ENCODE results near the gene DOK4.

Gene DOK4

GRCh38 chr16:57531253-57531575, 44.9 kb upstream of the DOK4 start:
- no peak overlapping the region for H3K9ac ChIP-seq (ENCODE audit: low read length)
- H2AK5ac ChIP-seq (ENCODE audit: low read length, severe bottlenecking): peak overlapping the region; percentile 28
- H3K27me3 ChIP-seq (ENCODE audit: control insufficient read depth in 1 of 2, insufficient read depth in 1 of 2, low read length in 2 of 2): no peaks in the 10 kb centered on the region
- no peak overlapping the region for H2BK5ac ChIP-seq (ENCODE audit: low read depth, low read length, poor library complexity, severe bottlenecking)
- H2BK120ac ChIP-seq (ENCODE audit: low read depth, low read length): no peak overlapping the region
- no peak overlapping the region for H3K14ac ChIP-seq (ENCODE audit: low read length in 2 of 2)
- no peak for DNase-seq
- peaks cover 4 to 32% of the 10 kb centered on the region in 2 experiments for H3K36me3 ChIP-seq (ENCODE audit: control insufficient read depth in 1 of 2, insufficient read depth in 2 of 2, low read depth in 1 of 2, low read length in 2 of 2)
- peaks cover 61% of the 10 kb centered on the region for H3K4me1 ChIP-seq (ENCODE audit: control insufficient read depth, insufficient read depth, low read depth, low read length)
- no peak overlapping the region for H2AFZ ChIP-seq (ENCODE audit: low read depth, low read length)
- no peak overlapping the region for H2BK15ac ChIP-seq (ENCODE audit: low read depth, poor library complexity, severe bottlenecking)
- H4K91ac ChIP-seq (ENCODE audit: low read length): no peak overlapping the region
- no peak overlapping the region for H3K23ac ChIP-seq (ENCODE audit: low read length in 2 of 2)
- H3K18ac ChIP-seq (ENCODE audit: low read depth in 1 of 2, low read length in 2 of 2): no peak overlapping the region
- H3K9me3 ChIP-seq (ENCODE audit: control insufficient read depth, low read length): no peaks in the 10 kb centered on the region
- H3K27ac ChIP-seq (ENCODE audit: low read length, poor library complexity, severe bottlenecking): no peak overlapping the region
- no peak overlapping the region for H3K4ac ChIP-seq (ENCODE audit: low read depth in 1 of 2, low read length in 2 of 2)
- H3K4me3 ChIP-seq (ENCODE audit: insufficient read depth in 1 of 2, low read depth in 1 of 2, low read length in 2 of 2): no peak overlapping the region
- no peak overlapping the region for H3K4me2 ChIP-seq (ENCODE audit: low read length, poor library complexity, severe bottlenecking)
- peaks cover 45% of the 10 kb centered on the region for H3K79me1 ChIP-seq (replicated peaks; ENCODE audit: low read length, poor library complexity, severe bottlenecking)
- H2BK12ac ChIP-seq (ENCODE audit: low read length in 2 of 2): no peak overlapping the region
- no peak overlapping the region for H4K8ac ChIP-seq (ENCODE audit: low read length)
- WGBS: 84% methylated on average over 3 of the region's 3 CpGs

DNA sequence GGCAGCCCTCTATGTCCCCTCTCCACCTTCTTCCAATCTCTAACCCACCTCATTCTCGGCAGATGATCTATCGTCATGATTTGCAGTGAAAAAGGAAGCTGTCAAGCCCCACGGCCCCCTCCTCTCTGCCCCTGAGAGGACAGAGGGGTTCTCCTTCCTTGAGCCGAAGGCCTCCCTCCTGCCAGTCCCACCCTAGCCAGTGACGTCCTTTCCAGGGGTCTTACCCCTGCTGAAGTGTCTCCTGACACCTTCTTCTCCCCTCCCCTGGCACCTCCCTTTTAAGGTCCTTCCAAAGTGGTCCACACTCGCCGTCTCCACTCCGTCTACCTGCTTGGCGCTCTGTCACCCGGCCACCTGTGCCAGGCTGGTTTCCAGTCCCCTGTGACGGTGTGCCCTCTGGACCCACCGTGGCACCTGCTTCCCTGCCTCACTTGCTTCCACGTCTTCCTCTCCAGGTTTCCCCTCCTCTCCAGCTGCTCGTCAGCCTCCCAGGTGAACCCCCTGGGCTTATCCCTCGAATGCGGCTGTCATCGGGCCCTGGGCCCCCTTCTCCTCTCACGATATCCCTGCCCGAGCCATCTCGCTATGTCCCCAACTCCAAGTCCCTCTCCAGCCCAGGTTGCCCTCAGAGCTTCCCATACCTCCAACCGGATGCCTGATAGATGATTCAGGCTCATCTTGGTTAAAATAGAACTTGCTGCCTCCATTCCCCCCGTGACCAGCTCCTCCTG, 44.4 kb upstream of the DOK4 start:
- H2AK5ac ChIP-seq (ENCODE audit: low read length, severe bottlenecking): peak overlapping the region; percentile 46
- peak overlapping the region in 1 of 2 experiments; percentile 26 for H3K14ac ChIP-seq (ENCODE audit: low read length in 2 of 2)
- DNase-seq: no peak
- H3K36me3 ChIP-seq (ENCODE audit: control insufficient read depth in 1 of 2, insufficient read depth in 2 of 2, low read depth in 1 of 2, low read length in 2 of 2): peaks cover 4 to 32% of the 10 kb centered on the region in 2 experiments
- no peak overlapping the region for H3K4me2 ChIP-seq (ENCODE audit: low read length, poor library complexity, severe bottlenecking)
- no peak overlapping the region for H3K9ac ChIP-seq (ENCODE audit: low read length)
- H2BK15ac ChIP-seq (ENCODE audit: low read depth, poor library complexity, severe bottlenecking): peak overlapping the region; percentile 87
- H3K79me1 ChIP-seq (replicated peaks; ENCODE audit: low read length, poor library complexity, severe bottlenecking): peaks cover 47% of the 10 kb centered on the region
- no peak overlapping the region for H3K4me3 ChIP-seq (ENCODE audit: insufficient read depth in 1 of 2, low read depth in 1 of 2, low read length in 2 of 2)
- H3K4me1 ChIP-seq (ENCODE audit: control insufficient read depth, insufficient read depth, low read depth, low read length): peaks cover 66% of the 10 kb centered on the region
- 85% methylated on average over 22 of the region's 22 CpGs for WGBS
- no peaks in the 10 kb centered on the region for H3K9me3 ChIP-seq (ENCODE audit: control insufficient read depth, low read length)
- peak overlapping the region; percentile 72 for H4K91ac ChIP-seq (ENCODE audit: low read length)
- no peak overlapping the region for H4K8ac ChIP-seq (ENCODE audit: low read length)
- peak overlapping the region; percentile 28 to 89 for H2BK12ac ChIP-seq (ENCODE audit: low read length in 2 of 2)
- H3K18ac ChIP-seq (ENCODE audit: low read depth in 1 of 2, low read length in 2 of 2): peak overlapping the region; percentile 14 to 65
- H2BK120ac ChIP-seq (ENCODE audit: low read depth, low read length): no peak overlapping the region
- peak overlapping the region; percentile 16 to 47 for H3K4ac ChIP-seq (ENCODE audit: low read depth in 1 of 2, low read length in 2 of 2)
- H3K27me3 ChIP-seq (ENCODE audit: control insufficient read depth in 1 of 2, insufficient read depth in 1 of 2, low read length in 2 of 2): no peaks in the 10 kb centered on the region
- no peak overlapping the region for H2BK5ac ChIP-seq (ENCODE audit: low read depth, low read length, poor library complexity, severe bottlenecking)
- H3K27ac ChIP-seq (ENCODE audit: low read length, poor library complexity, severe bottlenecking): no peak overlapping the region
- no peak overlapping the region for H2AFZ ChIP-seq (ENCODE audit: low read depth, low read length)
- H3K23ac ChIP-seq (ENCODE audit: low read length in 2 of 2): no peak overlapping the region

- H3K4me2 ChIP-seq (ENCODE audit: low read length, poor library complexity, severe bottlenecking): no peak overlapping the region
- H3K27me3 ChIP-seq (ENCODE audit: control insufficient read depth in 1 of 2, insufficient read depth in 1 of 2, low read length in 2 of 2): no peaks in the 10 kb centered on the region
- H3K9me3 ChIP-seq (ENCODE audit: control insufficient read depth, low read length): no peaks in the 10 kb centered on the region
- H3K27ac ChIP-seq (ENCODE audit: low read length, poor library complexity, severe bottlenecking): peak overlapping the region; percentile 22
- H3K9ac ChIP-seq (ENCODE audit: low read length): no peak overlapping the region
- no peak overlapping the region for H3K4me3 ChIP-seq (ENCODE audit: insufficient read depth in 1 of 2, low read depth in 1 of 2, low read length in 2 of 2)
- peaks cover 64% of the 10 kb centered on the region for H3K4me1 ChIP-seq (ENCODE audit: control insufficient read depth, insufficient read depth, low read depth, low read length)
- peak; percentile 74 for DNase-seq
- 21% methylated on average over 7 of the region's 7 CpGs for WGBS
- peak overlapping the region in 1 of 2 experiments; percentile 89 for H2BK12ac ChIP-seq (ENCODE audit: low read length in 2 of 2)
- peak overlapping the region; percentile 66 for H4K8ac ChIP-seq (ENCODE audit: low read length)
- peak overlapping the region; percentile 14 to 65 for H3K18ac ChIP-seq (ENCODE audit: low read depth in 1 of 2, low read length in 2 of 2)
- H3K4ac ChIP-seq (ENCODE audit: low read depth in 1 of 2, low read length in 2 of 2): peak overlapping the region; percentile 16 to 47
- H2BK120ac ChIP-seq (ENCODE audit: low read depth, low read length): no peak overlapping the region
- peak overlapping the region; percentile 87 for H2BK15ac ChIP-seq (ENCODE audit: low read depth, poor library complexity, severe bottlenecking)
- peak overlapping the region in 1 of 2 experiments; percentile 26 for H3K14ac ChIP-seq (ENCODE audit: low read length in 2 of 2)
- no peak overlapping the region for H3K23ac ChIP-seq (ENCODE audit: low read length in 2 of 2)
- H2BK5ac ChIP-seq (ENCODE audit: low read depth, low read length, poor library complexity, severe bottlenecking): no peak overlapping the region
- peaks cover 43% of the 10 kb centered on the region for H3K79me1 ChIP-seq (replicated peaks; ENCODE audit: low read length, poor library complexity, severe bottlenecking)
- peaks cover 4 to 32% of the 10 kb centered on the region in 2 experiments for H3K36me3 ChIP-seq (ENCODE audit: control insufficient read depth in 1 of 2, insufficient read depth in 2 of 2, low read depth in 1 of 2, low read length in 2 of 2)
- H2AK5ac ChIP-seq (ENCODE audit: low read length, severe bottlenecking): peak overlapping the region; percentile 46
- H2AFZ ChIP-seq (ENCODE audit: low read depth, low read length): no peak overlapping the region
- no peak overlapping the region for H4K91ac ChIP-seq (ENCODE audit: low read length)
Observed at GRCh38 chr16:57530104-57530521, 43.8 kb upstream of the DOK4 start.

DNA sequence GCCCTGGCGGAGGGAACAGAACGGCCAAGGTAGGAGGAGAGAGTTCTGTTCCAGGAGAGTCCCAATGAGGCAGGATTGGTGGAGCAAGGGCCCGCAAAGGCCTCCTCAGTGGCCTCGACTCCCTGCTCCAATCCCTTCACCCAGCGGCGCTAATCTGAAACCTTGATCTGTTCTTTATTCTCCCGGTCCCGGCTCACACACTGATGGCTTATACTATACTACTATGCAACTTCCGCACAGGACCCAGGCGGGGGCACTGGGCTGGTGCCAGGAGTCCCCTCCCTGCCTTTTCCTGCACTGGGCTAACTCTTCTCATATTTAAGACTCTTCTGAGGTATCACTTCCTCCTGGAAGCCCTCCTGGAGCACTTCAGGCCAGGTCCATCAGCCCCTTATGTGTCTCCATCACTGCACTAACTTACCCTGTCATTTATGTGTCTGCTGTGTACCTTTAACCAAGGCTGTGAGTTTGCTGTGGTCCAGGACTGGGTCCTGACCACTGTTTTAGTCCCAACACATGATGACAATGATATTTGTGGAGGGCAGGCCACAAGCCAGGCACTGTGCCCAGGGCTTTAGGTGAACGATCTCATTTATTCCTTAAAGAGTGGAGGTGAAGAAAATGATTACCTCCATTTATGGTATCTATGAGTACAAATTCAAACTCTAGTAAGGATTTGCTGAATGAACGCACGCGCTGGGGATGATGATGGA, 43.3 kb upstream of the DOK4 start:
- Histone ChIP-seq H3K4me1 (ENCODE audit: control insufficient read depth, insufficient read depth, low read depth, low read length) (peaks cover 58% of the 10 kb centered on the region), H3K23ac (ENCODE audit: low read length in 2 of 2) (no peak overlapping the region), H3K4me3 (ENCODE audit: insufficient read depth in 1 of 2, low read depth in 1 of 2, low read length in 2 of 2) (no peak overlapping the region), H3K79me1 (replicated peaks; ENCODE audit: low read length, poor library complexity, severe bottlenecking) (peaks cover 40% of the 10 kb centered on the region), H3K4ac (ENCODE audit: low read depth in 1 of 2, low read length in 2 of 2) (no peak overlapping the region), H2AK5ac (ENCODE audit: low read length, severe bottlenecking) (peak overlapping the region; percentile 19), H4K8ac (ENCODE audit: low read length) (peak overlapping the region; percentile 10), H3K14ac (ENCODE audit: low read length in 2 of 2) (peak overlapping the region in 1 of 2 experiments; percentile 46), H3K4me2 (ENCODE audit: low read length, poor library complexity, severe bottlenecking) (no peak overlapping the region), H2BK5ac (ENCODE audit: low read depth, low read length, poor library complexity, severe bottlenecking) (no peak overlapping the region), H3K9me3 (ENCODE audit: control insufficient read depth, low read length) (no peaks in the 10 kb centered on the region), H2BK15ac (ENCODE audit: low read depth, poor library complexity, severe bottlenecking) (no peak overlapping the region), H3K27ac (ENCODE audit: low read length, poor library complexity, severe bottlenecking) (no peak overlapping the region), H4K91ac (ENCODE audit: low read length) (no peak overlapping the region), H2AFZ (ENCODE audit: low read depth, low read length) (no peak overlapping the region), H2BK12ac (ENCODE audit: low read length in 2 of 2) (no peak overlapping the region), H3K27me3 (ENCODE audit: control insufficient read depth in 1 of 2, insufficient read depth in 1 of 2, low read length in 2 of 2) (no peaks in the 10 kb centered on the region), H2BK120ac (ENCODE audit: low read depth, low read length) (no peak overlapping the region), H3K9ac (ENCODE audit: low read length) (no peak overlapping the region), H3K36me3 (ENCODE audit: control insufficient read depth in 1 of 2, insufficient read depth in 2 of 2, low read depth in 1 of 2, low read length in 2 of 2) (peaks cover 4 to 32% of the 10 kb centered on the region in 2 experiments), H3K18ac (ENCODE audit: low read depth in 1 of 2, low read length in 2 of 2) (no peak overlapping the region)
- DNase-seq: no peak
- 82% methylated on average over 14 of the region's 14 CpGs for WGBS
